NCI-H82 (cell line): ENCODE measurements around the gene SIGLEC8.
"Not testable (repeated sequence)": the region's sequence is repeated elsewhere in the genome, so short reads cannot be mapped to it uniquely, and the experiment has no call there.

Experiments used
- DNase-seq: peaks from one replicate; lab custom pipeline; 2025; lab: John Stamatoyannopoulos, UW

Gene SIGLEC8

DNA sequence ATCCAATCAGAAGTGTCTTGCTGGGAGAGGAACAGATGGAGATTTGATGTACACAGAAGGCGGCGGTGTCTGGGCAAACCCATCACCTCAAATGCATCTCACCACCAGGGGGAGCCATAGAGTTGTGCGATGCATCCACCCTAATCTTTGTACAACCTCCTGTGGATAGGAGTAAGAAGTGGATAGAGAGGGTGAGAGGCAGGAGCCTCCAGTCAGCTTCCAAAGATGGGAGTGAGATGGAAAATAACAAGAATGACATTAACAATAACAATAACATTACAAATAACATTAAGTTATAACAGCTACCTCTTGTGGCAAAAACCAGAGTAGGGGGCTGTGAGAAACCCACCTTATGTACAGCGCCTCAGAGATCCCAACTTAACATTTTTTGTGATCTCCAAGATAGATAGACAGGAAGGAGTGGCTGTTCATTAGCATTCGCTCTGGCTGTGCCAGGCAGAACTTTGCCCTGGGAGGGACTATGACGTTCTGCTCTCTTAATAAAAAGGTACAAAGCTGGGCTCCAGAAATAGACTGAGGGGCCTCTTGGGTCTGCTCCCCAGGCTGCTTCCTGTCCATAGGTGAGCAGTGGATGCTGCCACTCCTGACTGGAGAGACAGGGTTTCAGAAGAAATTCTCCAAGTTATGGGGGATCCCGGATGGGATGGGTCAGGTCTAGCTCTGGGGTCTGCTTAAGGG lies 14.9 kb upstream of the SIGLEC8 start:
- DNase-seq, result peak; percentile 95

DNA sequence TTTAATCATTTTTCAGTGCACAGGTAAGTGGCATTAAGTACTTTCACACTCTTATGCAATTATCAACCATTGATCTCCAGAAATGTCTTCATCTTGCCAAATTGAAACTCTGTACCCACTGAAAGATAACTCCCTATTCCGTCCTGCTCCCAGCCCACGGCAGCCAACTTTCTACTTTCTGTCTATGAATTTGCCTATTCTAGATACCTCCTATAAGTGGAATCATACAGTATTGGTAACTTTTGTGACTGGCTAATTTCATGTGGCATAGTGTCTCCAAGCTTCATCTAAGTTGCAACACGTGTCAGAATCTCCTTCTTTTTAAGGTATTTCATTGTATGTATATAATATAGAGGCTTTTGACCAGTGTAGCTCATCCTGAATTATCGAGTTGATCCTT lies 14.4 kb upstream of the SIGLEC8 start:
- peak; percentile 48 for DNase-seq

DNA sequence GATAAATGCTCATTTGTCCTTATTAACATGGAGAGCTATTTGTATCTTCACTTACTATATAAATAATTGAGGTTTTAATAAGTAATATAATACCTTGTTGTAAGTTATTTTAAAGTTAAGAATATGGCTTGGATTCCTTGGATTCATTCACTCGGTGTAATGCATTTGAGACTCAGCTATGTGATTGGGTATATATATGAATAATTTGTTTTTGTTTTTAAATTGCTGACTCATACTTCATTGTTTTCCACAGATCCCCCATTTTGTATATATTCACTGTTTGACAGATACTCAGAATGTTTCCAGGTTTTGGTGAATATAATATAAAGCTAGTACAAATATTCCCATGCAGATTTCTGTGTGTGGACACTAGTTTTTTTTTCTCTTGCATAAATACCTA lies 13.3 kb upstream of the SIGLEC8 start:
- DNase-seq, result no peak

DNA sequence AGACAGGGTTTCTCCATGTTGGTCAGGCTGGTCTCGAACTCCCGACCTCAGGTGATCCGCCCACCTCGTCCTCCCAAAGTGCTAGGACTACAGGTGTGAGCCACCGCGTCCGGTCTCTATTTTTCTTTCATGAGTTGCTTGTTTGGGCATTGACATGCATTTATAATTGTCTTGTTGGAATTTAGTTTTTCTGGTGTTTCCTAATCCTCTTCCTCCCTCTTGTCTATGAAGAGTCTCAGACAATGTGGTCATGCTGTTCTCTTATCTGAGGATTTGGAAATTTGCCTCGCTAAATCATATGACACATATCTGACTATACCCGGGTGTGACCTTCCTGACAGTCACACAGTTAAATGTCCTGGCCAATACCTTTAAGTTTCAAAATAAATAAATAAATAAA lies 12.7 kb upstream of the SIGLEC8 start:
- DNase-seq, result no peak

DNA sequence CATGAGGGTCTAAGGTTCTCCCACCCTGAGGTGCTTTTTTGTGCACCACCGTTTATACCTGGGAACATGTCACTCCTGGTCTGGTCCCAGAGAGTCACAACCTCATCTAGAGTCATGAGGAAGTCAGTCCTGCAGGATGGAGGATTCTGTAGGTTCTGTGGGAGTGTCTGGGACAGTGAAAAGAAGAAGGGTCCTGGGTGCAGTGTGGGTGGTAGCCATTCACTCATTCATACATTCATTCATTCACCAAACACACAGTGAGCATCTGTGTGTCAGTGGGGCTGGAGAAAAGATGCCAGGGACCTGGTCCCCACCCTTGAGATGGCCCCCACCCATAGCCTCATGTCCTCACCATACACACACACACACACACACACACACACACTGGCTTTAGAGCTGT lies 11.4 kb upstream of the SIGLEC8 start:
- no peak for DNase-seq

DNA sequence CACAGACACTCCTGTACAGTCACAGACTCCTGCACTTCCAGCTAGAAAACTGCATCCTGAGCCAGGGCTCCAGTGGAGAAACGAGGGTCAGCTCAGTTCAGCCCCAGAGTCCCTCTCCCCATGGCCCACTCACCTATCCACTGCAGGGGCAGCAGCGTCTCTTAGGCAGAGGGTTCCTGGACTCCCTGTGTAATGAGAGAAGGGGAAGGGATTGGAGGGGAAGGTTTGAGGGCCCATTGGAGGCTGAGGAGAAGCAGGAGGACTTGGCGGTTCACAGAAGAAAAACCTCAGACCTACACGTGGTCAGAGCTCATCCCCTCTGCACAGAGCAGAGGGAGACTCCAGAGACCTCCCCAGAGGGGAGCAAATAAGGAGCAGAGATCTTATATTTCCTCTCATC lies 10.9 kb upstream of the SIGLEC8 start:
- no peak for DNase-seq

DNA sequence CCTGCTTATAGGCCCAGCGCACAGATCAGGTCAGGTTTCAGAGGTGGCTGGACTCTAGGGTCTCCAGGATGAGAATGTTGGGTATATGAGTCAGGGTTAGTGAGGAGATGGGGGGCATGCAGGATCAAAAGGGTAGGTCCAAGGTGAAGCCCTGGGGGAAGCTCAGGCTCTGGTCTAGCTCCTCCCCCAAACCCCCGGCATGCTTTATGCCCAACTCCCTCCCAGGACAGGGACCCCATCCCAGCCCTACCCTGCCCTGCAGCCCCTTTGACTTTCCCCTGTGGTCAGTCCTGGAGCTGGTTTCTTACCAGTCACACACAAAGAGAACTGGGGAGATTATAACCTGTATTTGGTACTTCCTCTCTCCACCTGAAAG lies 10.3 kb upstream of the SIGLEC8 start:
- DNase-seq, result no peak

DNA sequence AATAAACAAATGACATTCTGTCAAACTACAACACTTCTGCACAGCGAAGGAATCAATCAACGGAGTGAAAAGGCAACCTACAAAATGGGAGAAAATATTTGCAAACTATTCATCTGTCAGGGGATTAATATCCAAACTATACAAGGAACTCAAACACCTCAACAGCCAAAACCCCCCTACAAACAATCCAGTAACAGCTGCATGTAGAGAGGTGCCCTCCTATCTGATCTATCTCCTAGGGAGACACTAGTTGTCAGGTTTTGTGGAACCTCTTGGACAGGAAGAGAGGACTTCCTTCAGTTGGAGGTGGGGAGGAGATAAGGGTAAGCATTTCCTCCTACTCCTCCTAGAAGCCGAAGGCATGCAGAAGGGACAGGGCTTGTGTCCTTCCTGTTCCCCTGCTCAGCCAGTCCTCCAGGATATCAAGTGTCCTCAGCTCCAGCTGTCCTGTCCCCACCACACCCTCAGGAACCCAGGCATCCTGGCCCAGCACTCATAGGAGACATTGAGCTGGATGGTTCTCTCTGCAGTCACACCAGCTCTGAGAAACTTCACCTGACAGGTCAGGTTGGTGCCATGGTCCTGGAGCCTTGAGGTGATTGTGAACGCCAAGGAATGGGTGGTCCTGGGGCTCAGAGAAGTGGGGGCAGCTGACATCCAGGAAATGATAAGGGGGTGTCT lies 9.8 kb upstream of the SIGLEC8 start:
- no peak for DNase-seq

DNA sequence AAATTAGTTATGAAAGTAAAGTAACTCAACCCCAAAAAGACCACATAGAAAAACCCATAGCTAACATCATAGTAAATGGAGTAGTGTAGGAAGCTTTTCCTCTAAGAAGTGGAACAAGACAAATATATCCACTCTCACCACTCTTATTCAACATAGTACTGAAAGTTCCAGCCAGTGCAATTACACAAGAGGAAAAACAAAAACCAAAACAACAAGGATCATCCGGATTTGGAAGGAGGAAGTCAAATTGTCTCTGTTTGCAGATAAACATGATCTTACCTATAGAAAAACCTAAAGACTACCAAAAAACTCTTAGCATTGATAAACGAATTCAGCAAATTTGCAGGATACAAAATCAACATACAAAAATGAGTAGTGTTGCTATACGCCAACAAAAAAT lies 8.5 kb upstream of the SIGLEC8 start:
- no peak for DNase-seq

DNA sequence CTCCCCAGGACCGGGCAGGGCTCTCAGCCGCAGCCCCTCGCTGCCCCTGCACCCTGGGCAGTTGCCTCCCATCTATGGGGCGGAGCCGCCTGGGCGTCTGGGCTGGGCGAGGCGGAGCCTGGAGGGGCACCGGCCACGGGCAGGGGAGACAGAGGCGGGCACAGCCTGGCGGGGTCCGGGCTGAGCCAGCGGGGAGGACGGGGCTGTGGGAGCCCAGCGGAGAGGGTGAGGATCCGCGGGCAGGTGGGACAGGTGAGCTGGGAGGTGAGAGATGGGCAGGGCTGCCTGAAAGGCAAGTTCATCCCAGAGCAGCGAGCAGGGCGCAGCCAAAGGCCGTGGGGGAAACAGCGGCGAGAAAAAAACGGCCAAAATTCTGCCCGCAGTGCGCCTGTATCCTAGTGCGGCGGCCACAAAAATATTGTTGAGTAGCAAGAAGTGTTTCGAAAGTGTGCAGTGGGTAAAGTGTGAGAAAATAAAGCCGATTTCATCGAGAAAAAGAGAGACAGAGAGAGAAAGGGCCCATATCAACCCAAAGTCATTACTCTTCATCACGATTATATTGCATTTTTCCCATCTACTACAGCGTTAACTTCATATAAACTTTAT lies 5.8 kb upstream of the SIGLEC8 start:
- not testable (repeated sequence) for DNase-seq

DNA sequence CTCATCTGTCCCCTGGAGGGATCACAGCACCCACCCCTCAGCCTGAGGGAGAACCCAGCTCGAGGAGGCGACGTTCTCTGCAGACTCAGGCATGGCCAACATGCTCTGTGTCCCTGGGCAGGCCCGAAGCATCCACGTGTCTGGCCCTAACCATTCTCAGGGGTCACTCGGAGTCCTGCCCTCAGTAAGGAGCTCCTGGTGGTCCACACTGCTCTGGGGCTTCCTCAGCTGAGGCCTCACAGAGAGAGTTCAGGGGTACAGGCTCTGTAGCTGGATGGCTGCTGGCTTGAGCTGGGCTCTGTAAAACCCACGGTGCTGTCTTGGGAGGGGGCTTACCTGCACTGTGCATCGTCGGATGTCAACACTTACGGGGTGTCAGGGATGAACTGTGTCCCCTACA lies 4.4 kb upstream of the SIGLEC8 start:
- no peak for DNase-seq

DNA sequence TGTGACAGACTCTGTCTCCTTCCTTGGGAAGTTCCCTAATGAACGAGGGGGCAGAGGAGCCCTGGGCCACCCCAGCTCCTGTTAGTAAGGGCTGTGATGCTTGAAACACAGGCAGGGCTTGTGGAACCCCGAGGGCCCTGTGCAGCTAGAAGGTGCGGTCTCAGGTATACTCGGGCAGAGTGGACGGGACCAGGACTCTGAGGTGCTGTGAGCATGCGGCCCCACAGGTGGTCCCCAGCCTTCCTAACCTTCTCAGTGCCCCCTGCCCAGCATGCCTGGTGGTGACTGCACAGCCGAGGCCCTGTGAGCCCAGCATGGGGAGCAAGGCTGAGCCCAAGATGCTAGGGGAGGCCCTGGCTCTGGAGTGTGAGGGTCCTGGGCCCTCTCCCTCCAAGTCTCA lies 4.0 kb upstream of the SIGLEC8 start:
- no peak for DNase-seq

DNA sequence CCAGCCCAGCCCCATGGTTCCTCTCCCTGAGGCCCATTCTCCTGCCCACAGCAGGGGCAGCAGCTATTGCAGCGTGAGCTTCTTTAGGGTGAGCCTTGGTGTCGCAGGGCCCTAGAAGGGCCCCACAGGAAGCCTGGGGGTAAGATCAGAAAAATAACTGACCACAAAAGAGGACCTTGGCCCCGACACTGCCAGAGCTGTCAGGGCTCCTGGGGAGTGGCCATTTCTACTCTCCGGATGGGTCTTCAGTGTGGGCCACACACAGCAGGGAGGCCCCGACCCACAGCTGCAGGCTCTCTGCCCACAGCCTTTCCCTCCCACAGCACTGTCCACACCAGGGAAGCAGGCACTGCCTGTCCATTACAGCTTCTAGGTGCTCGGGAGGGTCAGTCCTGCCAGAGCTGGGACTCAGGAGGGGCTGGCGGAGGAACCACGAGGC lies 3.5 kb upstream of the SIGLEC8 start:
- no peak for DNase-seq

DNA sequence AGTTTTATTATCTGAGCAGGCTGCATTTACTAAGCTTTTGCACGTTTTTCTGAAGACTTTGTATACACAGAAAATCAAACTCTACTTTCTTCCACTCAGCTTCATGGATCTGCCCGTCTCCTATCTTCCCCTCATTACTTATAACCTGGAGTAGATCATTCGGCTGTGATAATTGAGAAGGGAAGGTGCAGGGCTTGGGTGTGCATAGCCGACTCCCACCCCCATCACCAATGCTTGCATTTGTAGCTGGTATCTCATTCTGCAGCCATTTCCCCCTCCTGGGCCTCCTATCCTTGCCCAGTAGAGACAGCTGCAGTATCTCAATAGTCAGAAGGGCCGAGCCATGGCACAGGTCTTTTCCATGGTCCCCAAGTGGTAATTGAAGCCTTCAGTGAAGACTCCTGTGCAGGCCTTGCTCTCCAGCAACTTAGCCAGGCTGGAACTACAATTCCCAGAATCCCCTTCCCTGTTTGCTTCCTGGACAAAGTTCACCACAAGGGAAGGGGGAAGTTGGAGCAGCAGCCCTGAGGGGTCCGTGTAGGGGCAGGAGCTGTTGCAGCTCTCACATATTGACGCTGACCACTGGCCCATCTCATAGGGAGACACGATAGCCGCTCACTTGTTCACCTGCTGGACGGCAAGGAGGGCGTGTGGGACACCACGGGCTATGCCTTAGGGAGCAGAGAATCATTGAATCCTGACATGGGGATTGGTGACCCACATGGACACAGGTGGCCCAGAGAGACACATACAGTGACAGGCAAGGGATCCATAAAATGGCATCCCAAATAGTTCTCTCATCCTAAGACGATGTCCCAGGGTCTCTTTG lies 2.1 kb upstream of the SIGLEC8 start:
- peak; percentile 55 for DNase-seq

DNA sequence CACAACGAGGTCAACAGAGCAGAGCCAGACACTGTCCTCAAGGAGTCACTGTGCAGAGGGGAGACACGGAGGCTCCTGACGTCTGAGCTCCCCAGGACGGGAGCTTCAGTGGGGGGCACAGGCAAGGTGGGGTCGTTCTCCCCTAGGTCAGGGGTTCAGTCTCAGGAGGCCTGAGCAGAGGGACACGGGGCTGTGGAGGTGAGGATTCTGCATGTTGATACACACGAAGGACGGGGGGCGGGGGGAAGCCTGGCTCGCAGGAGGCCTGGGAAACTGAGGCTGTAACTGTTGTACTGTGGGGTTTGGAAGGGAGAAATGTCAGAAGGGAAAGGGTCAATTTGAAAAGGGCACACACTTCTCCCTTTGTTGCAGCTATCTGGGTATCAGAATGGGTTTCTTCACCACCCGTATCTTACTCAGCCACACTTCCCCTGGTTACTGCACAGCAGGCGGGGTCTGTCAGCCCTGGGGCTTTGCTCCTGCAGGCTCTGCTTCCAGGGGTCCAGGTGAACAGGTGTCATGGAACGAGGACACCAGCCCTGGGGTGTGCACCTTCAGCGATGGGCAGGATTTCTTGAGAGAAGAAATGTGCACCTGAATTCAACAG lies 748 bp upstream of the SIGLEC8 start:
- no peak for DNase-seq

DNA sequence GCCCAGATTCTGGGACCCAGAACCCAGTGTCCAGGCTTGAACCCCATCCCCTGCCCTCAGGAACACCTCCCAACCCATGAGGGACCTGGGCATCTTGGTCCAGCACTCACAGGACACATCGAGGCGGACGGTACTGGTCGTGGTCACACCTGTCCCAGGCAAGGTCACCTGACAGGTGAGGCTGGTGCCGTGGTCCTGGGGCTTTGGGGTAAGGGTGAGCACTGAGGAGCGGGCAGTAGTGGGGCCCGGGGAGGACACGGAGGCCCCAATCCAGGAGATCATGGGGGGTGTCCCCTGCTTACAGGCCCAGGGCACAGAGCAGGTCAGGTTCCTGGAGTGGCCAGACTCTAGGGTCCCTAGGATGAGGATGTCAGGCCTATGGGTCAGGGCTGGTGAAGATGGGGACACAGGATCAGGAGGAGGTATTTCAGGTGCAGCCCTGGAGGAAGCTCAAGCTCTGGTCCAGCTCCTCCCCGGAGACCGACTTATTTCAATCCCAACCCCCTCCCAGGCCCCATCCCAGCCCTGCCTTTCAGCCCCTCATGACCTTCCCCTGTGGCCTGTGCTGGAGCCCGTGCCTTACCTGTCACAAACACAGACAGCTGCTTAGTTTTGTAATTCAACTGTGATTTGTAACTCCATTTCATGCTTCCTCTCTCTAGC lies 772 bp downstream of the SIGLEC8 start:
- DNase-seq, result no peak

DNA sequence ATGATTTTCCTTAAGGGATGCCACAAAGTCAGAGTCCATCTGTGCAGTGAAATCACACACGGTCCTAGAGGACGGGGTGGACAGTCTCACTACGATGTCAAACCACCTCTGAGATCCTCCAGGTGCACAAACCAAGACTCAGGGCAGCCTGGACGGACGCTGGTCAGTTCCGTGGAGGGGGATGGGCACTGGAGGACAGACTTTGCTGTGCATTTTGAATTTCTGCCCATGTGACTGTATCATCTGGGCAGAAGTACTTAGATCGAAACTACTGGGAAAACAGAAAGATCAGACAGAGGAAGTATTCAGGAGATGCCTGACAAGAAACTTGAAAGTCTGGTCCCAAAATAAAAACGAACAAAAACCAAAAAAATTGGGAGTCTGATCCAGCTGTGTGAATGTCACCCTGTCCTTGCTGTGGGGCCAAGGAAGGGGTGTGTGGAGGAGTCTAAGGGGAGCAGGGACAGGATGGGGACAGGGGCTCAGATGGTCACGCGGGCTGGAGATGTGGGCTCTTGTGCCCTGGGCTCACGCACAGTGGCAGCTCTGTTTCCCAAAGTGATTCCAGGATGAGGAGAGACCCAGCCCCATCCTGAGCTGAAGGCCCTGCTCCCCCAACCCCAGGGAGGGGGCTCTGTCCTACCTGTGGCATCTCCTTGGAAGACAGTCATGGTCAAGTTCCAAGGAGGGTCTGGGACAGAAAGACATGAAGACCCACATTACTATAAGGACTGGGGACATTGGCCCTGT lies 1.5 kb downstream of the SIGLEC8 start:
- no peak for DNase-seq

DNA sequence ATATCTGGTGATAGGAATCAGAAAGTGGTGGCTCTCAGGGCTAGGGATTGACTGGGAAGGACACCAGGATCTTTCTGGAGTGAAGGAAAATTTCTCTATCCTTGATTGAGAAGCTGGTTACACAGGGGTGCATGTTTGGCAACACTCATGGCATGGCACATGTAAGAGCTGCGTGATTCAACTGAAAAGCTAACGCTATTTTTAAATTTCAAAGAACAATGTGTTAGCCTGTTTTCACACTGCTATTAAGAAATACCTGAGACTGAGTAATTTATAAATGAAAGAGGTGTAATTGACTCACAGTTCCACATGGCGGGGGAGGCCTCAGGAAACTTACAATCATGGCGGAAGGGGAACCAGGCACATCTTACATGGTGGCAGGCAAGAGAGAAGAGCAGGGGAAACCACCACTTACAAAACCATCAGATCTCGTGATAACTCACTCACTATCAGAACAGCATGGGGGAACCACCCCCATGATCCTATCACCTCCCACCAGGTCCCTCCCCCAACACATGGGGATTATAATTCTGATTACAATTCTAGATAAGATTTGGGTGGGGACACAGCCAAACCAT lies 7.4 kb downstream of the SIGLEC8 start:
- no peak for DNase-seq

DNA sequence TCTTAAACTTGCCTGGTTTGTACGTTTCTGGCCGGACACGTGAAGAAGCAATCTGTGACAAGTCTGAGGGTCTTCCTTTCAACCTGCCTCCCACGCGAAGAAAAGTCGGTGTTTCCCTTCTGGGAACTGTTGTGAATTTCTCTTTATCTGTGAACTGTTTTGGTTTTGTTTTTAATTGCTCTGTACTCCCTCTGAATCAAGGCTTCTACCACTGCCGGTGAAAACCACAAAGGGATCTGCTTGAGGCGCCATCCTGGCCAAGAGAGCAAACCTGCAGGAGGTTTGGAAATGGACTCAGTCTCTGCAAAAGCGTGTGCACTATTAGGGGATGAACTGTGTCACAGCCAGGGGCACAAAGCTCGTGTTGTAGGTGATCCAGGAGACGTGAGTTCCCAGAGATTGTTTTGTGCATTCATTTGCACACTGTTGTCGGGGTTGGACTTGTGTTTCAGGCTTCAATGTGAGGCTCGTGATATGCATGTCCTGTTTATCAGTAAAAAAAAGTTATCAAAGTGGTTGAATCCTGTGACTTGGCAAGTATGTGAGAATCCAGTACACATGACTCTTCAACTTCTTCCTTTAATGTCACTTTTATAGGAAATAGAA lies 9.7 kb downstream of the SIGLEC8 start:
- no peak for DNase-seq

DNA sequence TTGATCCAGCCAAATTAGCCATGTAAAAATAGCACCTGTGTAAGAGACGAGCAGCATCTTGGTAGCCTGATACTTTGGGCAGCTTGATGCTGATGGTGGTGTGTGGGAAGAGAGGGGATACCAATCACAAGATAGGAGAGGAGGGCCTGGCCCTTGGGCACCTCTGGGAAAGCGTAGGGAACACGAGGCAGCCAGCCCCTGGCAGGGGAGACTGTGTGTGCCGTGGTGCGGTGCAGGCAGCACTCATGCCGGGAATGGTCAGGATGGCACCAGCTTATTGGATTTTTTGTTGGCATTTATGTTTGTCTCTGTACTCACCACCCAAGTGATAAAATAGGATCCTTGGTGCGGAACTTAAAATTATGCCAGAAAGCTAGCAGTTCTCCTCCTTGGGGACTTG lies 10.2 kb downstream of the SIGLEC8 start:
- no peak for DNase-seq
